SW 1271 (cell line): ENCODE measurements around the gene KLK4.

Experiments used
- DNase-seq, 2 experiments: peaks; one replicate each; lab custom pipeline; 2025; lab: John Stamatoyannopoulos, UW

The KLK4 gene, protein sequence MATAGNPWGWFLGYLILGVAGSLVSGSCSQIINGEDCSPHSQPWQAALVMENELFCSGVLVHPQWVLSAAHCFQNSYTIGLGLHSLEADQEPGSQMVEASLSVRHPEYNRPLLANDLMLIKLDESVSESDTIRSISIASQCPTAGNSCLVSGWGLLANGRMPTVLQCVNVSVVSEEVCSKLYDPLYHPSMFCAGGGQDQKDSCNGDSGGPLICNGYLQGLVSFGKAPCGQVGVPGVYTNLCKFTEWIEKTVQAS

DNA sequence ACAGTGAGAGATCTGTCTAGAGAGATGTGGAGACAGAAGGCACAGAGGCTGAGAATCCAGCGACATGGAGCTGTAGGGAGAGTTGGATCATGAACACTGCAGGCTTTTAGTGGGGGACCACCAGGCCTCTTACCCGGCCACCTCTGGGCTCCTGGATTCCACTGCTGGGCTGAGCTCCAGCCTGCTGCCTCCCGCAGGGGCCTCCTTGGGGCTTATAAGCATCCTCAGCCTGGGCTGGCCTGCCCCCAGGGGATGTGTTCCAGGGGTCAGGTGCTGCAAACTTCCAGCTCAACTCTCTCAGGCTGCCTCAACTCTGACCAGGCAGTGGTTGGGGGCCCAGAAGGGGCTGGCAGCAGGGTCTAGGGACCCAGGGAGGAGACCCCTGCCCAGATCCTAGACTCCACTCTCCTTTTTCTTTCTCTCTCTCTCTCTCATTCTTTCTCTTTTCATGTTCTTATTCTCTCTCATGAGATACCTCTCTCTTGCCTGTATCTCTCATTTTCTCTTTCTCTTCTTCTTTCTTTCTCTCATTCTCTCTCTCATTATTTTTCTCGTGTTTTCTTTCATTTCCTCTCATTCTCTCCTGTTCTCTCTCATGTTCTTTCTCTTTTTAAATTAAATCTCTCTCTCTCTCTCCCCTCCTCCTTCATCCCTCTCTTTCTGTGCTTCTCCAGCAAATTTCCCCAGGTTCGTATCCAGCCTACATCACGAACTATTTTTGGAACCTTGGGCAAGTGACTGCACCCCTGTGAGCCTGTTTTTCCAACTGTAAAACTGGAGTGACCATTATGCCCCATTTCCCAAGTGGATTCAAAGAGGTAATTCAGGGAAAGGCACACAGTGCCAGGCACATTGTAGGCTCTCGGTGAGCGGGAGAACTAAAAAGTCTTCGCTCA lies at the start of gene KLK4:
KLK4 (minus strand) TSS at position 190 of the 896 bp plus-strand sequence. CDS start 657 bp downstream, outside the sequence.
- no peak for DNase-seq

DNA sequence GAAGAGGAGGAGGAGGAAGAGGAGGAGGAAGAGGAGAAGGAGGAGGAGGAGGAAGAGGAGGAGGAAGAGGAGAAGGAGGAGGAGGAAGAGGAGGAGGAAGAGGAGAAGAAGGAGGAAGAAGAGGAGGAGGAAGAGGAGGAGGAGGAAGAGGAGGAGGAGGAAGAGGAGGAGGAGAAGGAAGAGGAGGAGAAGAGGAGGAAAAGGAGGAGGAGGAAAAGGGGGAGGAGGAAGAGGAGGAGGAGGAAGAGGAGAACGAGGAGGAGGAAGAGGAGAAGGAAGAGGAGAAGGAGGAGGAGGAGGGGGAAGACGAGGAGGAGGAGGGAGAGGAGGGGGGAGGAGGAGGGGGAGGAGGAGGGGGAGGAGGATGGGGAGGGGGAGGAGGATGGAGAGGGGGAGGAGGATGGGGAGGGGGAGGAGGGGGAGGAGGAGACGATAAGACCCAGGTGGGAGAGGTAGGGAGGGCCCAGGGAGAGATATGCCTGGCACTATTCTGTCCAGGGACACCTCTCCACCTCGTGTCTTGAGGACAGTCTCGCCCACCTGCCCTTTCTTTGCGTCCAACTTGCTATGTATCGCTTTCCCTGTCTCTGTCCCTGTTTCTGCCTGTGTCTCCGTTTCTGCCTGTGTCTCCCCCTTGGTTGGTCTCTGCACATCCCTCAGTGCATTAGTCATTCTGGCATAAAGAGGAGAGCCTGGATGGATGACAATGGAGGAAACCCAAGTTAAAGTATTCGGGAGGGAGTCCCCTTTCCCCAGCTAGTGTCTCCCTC lies 48.7 kb upstream of the KLK4 start:
- DNase-seq, result peak in 1 of 2 experiments; percentile 22

DNA sequence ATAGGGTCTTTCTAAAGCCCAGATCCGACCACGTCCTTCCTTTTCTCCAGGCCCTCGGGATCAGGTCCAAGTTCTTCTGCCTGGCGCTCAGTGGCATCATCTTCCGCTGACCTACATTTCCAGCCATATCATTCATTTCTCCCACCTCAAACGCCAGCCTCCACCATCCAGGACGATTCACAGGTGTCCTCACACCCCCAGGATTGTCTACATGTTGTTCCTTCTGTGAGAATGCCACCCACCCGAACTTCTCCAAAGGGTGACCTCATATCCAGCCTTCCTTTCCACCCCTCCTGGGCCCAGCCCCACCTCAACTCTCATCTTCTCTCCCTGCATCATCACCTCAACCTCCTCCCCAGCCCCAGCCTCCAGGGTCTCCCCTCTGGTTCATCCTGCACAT lies 46.4 kb upstream of the KLK4 start:
- DNase-seq, result no peak

DNA sequence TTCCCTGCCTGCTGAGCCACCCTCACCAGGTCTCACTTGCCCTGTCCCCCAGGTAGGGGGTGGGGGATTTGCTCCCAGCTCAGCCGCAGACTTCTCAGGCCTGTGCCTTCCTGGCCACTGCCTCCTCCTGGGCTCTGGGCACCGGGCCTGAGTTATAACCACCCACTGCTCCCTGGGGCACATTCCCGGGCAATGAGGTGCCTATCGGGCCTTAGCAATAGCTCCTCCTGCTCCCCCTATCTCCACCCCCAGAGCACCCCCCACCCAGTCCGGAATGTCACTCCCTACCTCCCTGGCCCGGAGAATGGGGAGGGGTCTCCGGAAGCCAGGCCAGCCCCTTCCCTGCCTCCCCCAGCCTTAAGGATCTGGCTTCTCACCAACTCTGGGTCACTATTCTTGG lies 41.7 kb upstream of the KLK4 start, which contains the start of gene KLK5:
KLK5 (minus strand) TSS at position 129 of the 400 bp plus-strand sequence. CDS start 381 bp downstream, outside the sequence.
- no peak for DNase-seq

DNA sequence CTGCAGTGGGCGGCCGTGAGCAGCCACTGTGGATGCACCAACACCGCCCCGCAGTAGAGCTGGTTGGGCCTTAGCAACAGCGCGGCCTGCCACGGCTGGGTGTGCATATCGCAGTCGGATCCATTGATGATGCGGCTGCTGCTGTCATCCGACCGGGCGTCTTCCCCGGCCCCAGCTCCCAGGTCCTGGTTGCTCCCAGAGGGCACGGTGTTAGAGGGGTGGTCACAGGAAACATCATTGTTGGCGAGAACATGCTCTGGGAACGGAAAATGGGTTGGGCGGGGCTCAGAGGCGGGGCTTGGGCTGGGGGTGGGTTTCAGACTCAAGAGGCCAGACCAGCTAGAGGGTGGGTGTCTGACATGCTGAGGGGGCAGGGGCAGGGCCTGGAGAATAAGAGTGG lies 38.7 kb upstream of the KLK4 start:
- DNase-seq, result no peak

DNA sequence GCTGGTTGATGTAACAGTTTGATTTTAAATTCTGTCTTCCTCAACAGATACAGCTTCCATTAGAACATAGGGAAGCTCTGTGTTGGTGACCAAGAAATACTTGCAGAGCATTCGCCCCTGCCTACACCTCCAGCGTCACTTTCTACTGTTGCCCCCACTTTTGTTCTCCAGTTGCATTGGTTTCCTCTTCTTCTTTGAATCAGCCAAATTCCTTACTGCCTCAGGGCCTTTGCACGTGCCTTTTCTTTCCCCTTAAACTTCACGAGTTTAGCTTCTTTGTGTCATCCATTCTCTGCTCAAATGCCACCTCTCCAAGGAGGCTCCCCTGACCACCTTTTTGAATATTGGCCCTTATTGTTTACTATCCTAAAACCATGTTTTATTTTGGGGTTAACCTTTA lies 35.9 kb upstream of the KLK4 start:
- DNase-seq, result no peak

DNA sequence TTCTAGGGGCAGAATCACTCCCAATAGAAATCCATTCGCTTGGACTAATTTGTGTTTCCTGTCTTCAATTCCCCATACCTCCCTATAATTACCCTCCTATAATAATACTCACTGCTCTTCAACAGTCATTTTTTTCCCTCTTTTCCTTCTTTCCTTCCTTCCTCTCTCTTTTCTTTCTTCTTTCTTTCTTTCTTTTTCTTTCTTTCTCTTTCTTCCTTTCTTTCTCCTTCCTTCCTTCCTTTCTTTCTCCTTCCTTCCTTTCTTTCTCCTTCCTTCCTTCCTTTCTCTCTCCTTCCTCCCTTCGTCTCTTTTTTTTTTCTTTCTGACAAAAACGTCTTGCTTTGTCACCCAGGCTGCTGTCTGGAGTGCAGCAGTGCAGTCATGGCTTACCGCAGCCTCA lies 33.6 kb upstream of the KLK4 start:
- DNase-seq, result no peak

DNA sequence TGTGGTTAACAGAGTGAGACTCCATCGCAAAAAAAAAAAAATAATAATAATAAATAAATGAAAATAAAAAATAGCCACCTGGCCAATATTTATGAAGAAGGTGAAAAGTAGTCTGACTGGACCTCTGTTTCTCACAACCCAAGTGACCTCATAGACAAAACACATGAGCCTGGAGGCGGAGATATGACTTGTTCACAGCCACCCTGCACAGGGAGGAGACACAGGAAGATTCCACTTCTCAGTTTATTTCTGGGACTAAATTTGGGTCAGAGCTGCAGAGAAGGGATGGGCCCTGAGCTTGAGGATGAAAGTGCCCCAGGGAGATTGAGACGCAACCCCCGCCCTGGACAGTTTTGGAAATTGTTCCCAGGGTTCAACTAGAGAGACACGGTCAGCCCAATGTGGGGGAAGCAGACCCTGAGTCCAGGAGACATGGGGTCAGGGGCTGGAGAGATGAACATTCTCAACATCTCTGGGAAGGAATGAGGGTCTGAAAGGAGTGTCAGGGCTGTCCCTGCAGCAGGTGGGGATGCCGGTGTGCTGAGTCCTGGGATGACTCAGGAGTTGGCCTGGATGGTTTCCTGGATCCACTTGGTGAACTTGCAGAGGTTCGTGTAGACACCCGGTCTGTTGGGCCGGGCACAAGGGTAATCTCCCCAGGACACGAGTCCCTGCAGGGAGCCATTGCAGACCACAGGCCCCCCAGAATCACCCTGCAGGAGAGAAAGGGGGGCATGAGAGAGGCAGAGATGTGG lies 32.1 kb upstream of the KLK4 start:
- DNase-seq, result no peak

DNA sequence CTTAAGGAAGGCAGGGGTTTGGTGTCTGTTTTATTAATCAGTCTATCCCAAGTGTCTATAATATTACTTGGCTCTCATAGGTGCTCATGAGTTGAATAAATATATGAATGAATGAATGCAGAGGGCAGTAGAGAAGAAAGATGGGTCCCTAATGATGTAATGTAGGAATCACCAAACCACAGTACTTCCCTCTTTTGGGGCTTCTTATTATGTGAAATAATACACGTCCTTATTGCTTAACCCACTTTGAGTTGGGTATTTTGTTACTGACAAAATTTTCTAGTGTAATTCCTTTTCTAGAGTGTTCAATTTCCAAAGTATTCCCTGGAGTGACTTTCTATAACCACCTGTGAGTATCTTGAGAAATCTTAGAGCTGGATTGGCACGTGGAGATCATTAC lies 28.4 kb upstream of the KLK4 start:
- no peak for DNase-seq

DNA sequence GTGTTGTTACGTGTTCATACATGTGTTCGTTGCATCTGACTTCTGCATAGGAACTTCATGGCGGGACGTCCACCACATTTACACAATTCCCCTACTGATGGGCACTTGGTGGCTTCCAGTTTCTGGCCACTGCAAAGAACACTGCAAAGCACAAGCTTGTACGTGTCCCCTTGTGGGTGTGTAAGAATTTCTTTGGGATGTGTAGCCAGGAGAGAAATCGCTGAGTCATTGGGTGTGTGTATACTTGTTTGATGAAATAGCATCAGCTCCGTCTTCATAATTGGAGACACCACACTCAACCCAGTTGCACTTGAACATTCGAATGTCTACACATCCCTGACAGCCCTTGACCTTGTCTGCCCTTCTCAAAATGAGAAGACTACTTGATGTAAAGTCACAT lies 22.4 kb upstream of the KLK4 start:
- no peak for DNase-seq

DNA sequence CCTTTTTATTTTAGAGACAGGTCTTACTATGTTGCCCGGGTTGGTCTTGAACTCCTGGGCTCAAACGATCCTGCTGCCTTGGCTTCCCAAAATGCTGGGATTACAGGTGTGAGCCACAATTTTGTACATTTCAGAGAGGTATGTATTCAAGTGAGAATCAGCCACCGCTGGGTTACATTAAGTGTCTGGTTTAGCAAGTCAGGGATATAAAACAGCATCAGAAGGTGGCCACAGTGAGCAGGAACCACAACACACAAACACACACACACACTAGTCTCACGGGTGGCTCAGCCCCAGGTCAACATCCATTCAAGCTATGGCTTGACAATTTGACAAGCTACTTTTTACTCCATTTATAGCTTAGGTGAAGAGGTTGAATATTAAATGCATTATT lies 21.5 kb upstream of the KLK4 start:
- DNase-seq, result no peak

DNA sequence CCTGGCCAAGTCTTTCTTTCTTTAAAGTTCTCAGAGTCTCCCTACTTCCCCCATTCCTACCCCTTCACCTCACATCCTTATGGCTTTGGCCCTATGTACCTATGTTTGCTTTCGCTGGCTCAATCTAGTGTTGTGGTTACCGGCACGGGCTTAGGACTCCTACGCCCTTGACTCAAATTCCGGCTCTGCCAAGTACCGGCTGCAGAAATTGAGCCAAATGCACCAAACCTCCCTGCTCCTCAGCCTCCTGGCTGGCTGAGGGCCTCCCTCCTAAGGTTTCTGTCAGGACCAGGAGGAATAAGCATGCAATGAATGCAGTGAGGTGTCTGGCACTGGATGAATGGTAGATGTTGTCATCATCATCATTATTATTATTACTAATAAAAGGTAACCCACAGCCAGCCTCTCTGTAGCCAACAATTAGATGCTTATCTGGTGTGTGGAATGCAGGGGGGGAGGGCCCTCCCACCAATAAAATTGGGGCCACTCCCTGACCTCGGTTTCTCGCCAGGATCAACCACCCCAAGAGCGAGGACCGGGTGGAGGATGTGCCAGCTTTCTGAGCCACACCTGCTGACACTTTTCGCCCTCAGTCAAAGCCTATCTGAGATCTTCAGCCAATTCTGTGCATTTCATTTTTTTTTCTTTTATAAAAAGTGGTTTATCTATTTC lies 21.0 kb upstream of the KLK4 start:
- DNase-seq, result no peak

DNA sequence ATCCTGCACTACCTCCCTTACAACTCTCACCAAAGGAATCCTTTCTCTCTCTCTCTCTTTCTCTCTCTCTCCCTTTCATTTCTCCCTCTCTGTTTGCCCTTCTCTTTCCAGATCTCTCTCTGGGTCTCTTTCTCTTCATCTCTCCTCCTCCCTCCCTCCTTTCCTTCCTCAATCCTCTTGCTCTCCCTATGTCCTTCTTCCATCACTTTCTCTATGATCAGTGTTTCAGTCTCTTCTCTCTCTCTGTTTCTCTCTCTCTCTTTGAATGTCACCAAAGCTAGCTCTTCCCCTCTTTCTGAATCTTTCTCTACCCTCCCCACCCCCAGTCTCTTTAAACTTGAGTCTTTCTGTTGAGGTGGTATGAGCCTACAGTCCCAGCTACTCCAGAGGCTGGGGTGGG lies 19.8 kb upstream of the KLK4 start:
- no peak for DNase-seq

DNA sequence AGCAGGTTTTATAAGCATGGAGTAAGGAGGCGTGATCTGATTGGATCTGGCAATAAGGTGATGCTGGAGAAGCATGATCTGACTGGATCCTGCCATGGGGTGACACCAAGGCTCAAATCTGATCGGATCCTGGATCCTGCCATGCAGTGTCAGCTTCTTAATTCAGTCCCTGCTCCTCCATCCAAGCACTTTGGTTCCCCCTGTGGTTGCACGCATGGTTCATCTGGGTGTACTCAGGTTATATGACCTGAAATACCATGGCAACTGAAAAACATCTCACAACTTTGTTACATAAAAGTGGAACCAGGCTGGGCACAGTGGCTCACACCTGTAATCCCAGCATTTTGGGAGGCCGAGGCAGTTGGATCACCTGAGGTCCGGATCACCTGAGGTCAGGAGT lies 17.6 kb upstream of the KLK4 start:
- DNase-seq, result no peak

DNA sequence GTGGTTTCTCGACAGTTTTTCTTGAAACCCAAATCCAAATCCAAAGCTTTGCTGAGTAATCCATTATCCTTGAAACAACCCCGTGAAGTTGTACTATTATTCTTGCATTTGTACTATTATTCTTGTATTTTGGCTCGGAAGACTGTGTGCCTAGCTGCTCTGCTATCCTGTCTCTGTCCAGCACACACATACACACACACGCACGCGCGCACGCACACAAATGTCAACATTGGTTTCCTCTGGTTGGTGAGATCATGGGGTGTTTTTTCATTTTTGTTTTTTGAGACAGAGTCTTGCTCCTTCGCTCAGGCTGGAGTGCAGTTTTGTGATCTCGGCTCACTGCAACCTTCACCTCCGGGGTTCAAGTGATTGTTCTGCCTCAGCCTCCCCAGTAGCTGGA lies 14.9 kb upstream of the KLK4 start:
- DNase-seq, result no peak

DNA sequence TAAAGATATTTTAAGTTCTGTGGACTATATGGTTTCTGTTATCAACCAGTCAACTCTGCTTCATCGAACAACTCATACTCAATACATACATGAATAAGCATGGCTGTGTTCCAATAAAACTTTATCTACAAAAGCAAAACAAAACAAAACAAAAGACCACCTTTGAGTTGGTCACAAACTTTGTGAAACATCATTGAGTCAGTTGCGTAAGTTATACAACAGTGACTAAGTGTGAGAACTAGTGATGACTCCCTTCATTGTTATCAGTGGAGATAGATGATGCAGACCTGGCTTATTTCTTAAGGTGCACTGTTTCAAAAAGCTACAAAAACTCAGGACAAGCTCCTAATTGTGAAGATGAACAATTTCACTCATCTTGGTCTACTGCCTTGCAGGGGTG lies 14.5 kb upstream of the KLK4 start:
- no peak for DNase-seq

DNA sequence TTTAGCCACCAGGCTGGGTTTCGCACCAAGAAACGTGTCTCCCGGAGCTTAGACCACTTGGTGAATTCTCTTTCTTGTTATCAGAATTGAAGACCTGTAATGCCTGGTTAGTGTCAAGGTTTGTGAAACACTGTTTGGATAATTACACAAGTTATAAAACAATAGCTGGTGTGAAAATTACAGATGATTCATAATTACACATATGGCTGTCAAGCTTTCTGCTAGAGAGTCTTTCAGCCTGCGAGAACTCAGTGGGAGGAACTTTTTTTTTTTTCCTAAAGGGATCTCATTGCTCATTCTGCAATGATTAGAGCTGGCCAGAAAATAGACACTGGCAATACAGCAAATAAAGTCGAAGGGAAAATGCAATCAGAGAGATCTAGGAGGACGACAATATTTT lies 13.4 kb upstream of the KLK4 start:
- no peak for DNase-seq

DNA sequence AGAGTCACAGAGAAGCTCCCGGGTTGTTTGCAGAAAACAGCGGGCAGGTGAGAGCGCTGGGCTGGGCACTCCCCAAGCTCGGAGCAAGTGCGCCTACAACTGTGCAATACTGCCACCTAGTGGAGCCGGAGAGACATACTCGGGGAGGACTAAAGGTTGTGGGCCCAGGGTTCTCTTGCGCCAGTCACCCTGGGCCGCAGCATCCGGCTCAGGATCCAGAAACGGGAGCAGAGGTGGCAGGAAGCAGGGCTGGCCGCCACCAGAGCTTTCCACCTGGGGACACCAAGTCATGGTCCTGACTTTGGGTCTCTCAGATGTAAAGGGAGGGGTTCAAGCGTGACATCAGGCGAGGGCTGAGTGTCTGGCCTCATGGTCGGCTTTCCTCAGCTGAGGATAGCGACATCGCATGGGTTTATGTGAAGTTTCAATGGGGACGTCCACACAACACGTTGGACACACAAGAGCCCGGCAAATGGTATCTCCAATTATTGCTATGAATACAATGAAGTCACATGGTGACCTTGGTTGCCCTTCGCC lies 11.2 kb upstream of the KLK4 start:
- DNase-seq, result peak; percentile 36 to 74

DNA sequence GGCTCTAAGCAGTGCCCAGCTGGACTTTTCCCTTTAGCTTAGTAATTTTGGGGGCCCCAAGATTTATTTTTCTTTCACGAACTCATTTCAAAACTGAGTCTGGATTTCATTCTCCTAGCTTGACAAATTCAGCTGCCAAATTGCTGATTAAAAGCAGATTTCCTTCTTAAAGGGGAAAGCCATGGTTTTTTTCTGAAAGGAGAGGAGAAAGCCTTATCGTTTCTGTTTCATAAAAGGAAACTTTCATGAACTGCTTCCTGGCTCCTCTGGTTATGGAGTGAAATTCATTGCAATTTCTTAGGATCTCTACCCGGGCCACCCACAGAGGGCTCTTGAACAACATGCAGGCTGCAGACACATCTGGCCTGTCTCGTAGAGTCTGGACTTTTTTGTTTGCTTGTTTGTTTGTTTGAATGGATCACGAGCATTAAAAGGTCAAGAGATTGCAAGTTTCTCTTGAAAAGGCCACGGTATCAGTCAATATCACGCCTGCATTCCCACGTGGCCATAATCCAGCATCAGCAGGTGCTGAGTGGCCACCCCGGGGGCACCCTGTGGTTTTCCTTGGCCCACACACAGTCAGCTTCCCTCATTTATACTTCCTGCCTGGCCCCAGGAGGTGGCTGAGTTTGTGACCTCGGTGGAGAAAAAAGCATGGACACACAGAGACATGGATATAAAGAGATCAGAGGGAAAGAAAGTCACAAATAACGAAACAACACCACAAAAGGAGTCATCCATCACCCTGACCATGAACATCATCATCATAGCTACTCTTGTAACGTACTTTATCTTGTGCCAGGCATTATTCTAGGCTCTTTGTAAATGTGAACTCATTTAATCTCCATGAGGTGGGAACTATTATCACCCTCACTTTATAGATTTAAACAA lies 10.5 kb upstream of the KLK4 start:
- peak in 1 of 2 experiments; percentile 13 for DNase-seq

DNA sequence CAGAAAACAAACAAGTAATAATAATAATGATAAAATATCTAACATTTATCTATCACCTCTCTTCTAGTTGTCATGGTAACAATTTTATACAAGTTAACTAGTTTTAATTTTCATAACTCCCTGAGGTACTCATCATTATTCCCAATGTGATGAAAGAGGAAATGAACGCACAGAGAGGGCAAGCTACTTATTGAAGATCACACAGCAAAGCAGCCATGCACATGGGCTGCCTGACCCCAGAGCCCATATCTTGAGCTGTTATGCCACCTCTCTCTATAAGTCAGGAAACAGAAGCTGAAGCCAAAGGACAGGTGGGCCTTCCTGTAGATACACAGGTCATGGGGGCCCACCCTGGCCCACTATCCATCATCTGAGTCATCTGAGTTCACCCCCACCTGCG lies 4.9 kb upstream of the KLK4 start:
- no peak for DNase-seq
